ENCODE data around the gene PXMP2. TPM values are rescaled to one million over a fixed set of nuclear protein-coding genes. Genes with fewer than 3 reads are reported as not detected.

Gene PXMP2
- total RNA-seq, 1 donor from 2014 or later, result 9.0 TPM

- H3K27me3 Mint-ChIP-seq (ENCODE audit: low read depth, unreplicated experiment), result no peaks in the 10 kb centered on the region
- Histone ChIP-seq H3K27ac (ENCODE audit: low read depth, low read length) (no peak overlapping the region), H3K27me3 (ENCODE audit: insufficient read depth, low read length) (no peaks in the 10 kb centered on the region), H2AFZ (ENCODE audit: low read depth, low read length) (no peak overlapping the region), H4K20me1 (ENCODE audit: insufficient read depth, low read length) (peaks cover 79% of the 10 kb centered on the region), H3K36me3 (ENCODE audit: insufficient read depth, low read length) (peaks cover 22% of the 10 kb centered on the region), H3K9ac (ENCODE audit: low read length) (no peak overlapping the region), H3K79me2 (ENCODE audit: insufficient read depth, low read length) (peaks cover 53% of the 10 kb centered on the region), H3K4me3 (ENCODE audit: insufficient read depth, low read depth, low read length) (no peak overlapping the region), H3K9me3 (ENCODE audit: insufficient read depth, low read depth, low read length) (no peaks in the 10 kb centered on the region), H3K4me2 (ENCODE audit: low read length) (no peak overlapping the region), H3K4me1 (ENCODE audit: insufficient read depth, low read length) (peaks cover 5% of the 10 kb centered on the region)
- H3K9me3 Mint-ChIP-seq (ENCODE audit: unreplicated experiment), result no peaks in the 10 kb centered on the region
- H3K36me3 Mint-ChIP-seq (ENCODE audit: low read depth, unreplicated experiment), result peaks cover 7% of the 10 kb centered on the region
- TF ChIP-seq EZH2 (IDR thresholded peaks at IDR 0.05; ENCODE audit: insufficient read depth, low read length), result no peak
- FAIRE-seq, result no peak
- H3K27ac Mint-ChIP-seq (ENCODE audit: unreplicated experiment), result no peak overlapping the region
- no peak for DNase-seq (ENCODE audit: low read depth)
- H3K4me3 Mint-ChIP-seq (ENCODE audit: unreplicated experiment), result no peak overlapping the region
- H3K4me1 Mint-ChIP-seq (ENCODE audit: low read depth, unreplicated experiment), result peaks cover 1% of the 10 kb centered on the region
Observed at GRCh38 chr12:132716356-132716755, 29.0 kb downstream of the PXMP2 start.

DNA sequence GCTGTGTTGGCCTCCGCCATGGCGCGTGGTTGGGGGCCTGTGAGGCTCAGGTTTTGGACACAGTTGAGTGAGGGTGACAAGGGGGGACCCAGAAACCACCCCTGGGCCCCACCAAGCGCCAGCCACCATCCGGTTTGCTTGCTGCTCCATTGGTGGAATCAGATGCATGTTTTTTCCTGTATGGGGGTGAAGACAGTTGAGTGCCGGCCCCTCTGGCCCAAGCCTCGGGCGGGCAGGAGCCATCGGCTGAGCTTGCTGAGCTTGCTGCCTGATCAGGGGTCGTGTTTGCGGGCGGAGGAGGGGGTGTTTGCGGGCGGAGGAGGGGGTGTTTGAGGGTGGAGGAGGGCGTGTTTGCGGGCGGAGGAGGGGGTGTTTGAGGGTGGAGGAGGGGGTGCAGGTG lies 29.6 kb downstream of the PXMP2 start:
- H3K9ac ChIP-seq (ENCODE audit: low read length), result no peak overlapping the region
- DNase-seq (ENCODE audit: low read depth), result no peak
- peaks cover 79% of the 10 kb centered on the region for H4K20me1 ChIP-seq (ENCODE audit: insufficient read depth, low read length)
- no peak for FAIRE-seq
- H3K27ac Mint-ChIP-seq (ENCODE audit: unreplicated experiment), result no peak overlapping the region
- no peak overlapping the region for H3K4me2 ChIP-seq (ENCODE audit: low read length)
- H2AFZ ChIP-seq (ENCODE audit: low read depth, low read length), result no peak overlapping the region
- H3K36me3 Mint-ChIP-seq (ENCODE audit: low read depth, unreplicated experiment), result peaks cover 7% of the 10 kb centered on the region
- no peaks in the 10 kb centered on the region for H3K4me1 ChIP-seq (ENCODE audit: insufficient read depth, low read length)
- TF ChIP-seq CTCF (IDR thresholded peaks at IDR 0.05; ENCODE audit: insufficient read depth, low read depth, low read length) (no peak), EZH2 (IDR thresholded peaks at IDR 0.05; ENCODE audit: insufficient read depth, low read length) (no peak)
- no peaks in the 10 kb centered on the region for H3K27me3 ChIP-seq (ENCODE audit: insufficient read depth, low read length)
- H3K4me3 Mint-ChIP-seq (ENCODE audit: unreplicated experiment), result no peak overlapping the region
- no peak overlapping the region for H3K4me3 ChIP-seq (ENCODE audit: insufficient read depth, low read depth, low read length)
- H3K9me3 Mint-ChIP-seq (ENCODE audit: unreplicated experiment), result no peaks in the 10 kb centered on the region
- H3K27me3 Mint-ChIP-seq (ENCODE audit: low read depth, unreplicated experiment), result no peaks in the 10 kb centered on the region
- no peak overlapping the region for H3K27ac ChIP-seq (ENCODE audit: low read depth, low read length)
- no peaks in the 10 kb centered on the region for H3K9me3 ChIP-seq (ENCODE audit: insufficient read depth, low read depth, low read length)
- peaks cover 25% of the 10 kb centered on the region for H3K36me3 ChIP-seq (ENCODE audit: insufficient read depth, low read length)
- no peaks in the 10 kb centered on the region for H3K4me1 Mint-ChIP-seq (ENCODE audit: low read depth, unreplicated experiment)
- peaks cover 46% of the 10 kb centered on the region for H3K79me2 ChIP-seq (ENCODE audit: insufficient read depth, low read length)

- H3K36me3 ChIP-seq (ENCODE audit: insufficient read depth, low read length), result peaks cover 29% of the 10 kb centered on the region
- peaks cover 78% of the 10 kb centered on the region for H4K20me1 ChIP-seq (ENCODE audit: insufficient read depth, low read length)
- H3K27me3 ChIP-seq (ENCODE audit: insufficient read depth, low read length), result no peaks in the 10 kb centered on the region
- H3K79me2 ChIP-seq (ENCODE audit: insufficient read depth, low read length), result peaks cover 42% of the 10 kb centered on the region
- Mint-ChIP-seq H3K27me3 (ENCODE audit: low read depth, unreplicated experiment) (no peaks in the 10 kb centered on the region), H3K4me1 (ENCODE audit: low read depth, unreplicated experiment) (no peaks in the 10 kb centered on the region), H3K4me3 (ENCODE audit: unreplicated experiment) (no peak overlapping the region), H3K36me3 (ENCODE audit: low read depth, unreplicated experiment) (peaks cover 7% of the 10 kb centered on the region), H3K27ac (ENCODE audit: unreplicated experiment) (no peak overlapping the region), H3K9me3 (ENCODE audit: unreplicated experiment) (no peaks in the 10 kb centered on the region)
- no peaks in the 10 kb centered on the region for H3K4me1 ChIP-seq (ENCODE audit: insufficient read depth, low read length)
- no peak overlapping the region for H3K27ac ChIP-seq (ENCODE audit: low read depth, low read length)
- H2AFZ ChIP-seq (ENCODE audit: low read depth, low read length), result no peak overlapping the region
- DNase-seq (ENCODE audit: low read depth) (no peak), FAIRE-seq (no peak)
- no peak for TF ChIP-seq CTCF (IDR thresholded peaks at IDR 0.05; ENCODE audit: insufficient read depth, low read depth, low read length)
- no peak for TF ChIP-seq EZH2 (IDR thresholded peaks at IDR 0.05; ENCODE audit: insufficient read depth, low read length)
- H3K4me2 ChIP-seq (ENCODE audit: low read length), result no peak overlapping the region
- no peaks in the 10 kb centered on the region for H3K9me3 ChIP-seq (ENCODE audit: insufficient read depth, low read depth, low read length)
- H3K4me3 ChIP-seq (ENCODE audit: insufficient read depth, low read depth, low read length), result no peak overlapping the region
- no peak overlapping the region for H3K9ac ChIP-seq (ENCODE audit: low read length)
Observed at GRCh38 chr12:132717531-132718387, 30.4 kb downstream of the PXMP2 start.

Measured in astrocyte (in vitro differentiated cells and primary cell).